IgD-negative memory B cell (primary cell): ENCODE measurements around the gene NXN. TPM values are rescaled to one million over a fixed set of nuclear protein-coding genes. Genes with fewer than 3 reads are reported as not detected.
A peak's percentile ranks its signal among the peaks of the same experiment; 100 is the strongest.
"Not testable (repeated sequence)": the region's sequence is repeated elsewhere in the genome, so short reads cannot be mapped to it uniquely, and the experiment has no call there.

Source experiments
- H3K27ac Mint-ChIP-seq, 3 donors: one replicate each; pipeline ENCODE4 v1.8.0; 2020 to 2022; ENCODE audit warnings: mild to moderate bottlenecking in 3 of 3, mixed read lengths in 3 of 3, moderate library complexity in 1 of 3
- H3K27me3 Mint-ChIP-seq: one replicate; pipeline ENCODE4 v1.8.0; 2021; ENCODE audit warnings: mixed read lengths
- H3K36me3 Mint-ChIP-seq: one replicate; pipeline ENCODE4 v1.8.0; 2020; ENCODE audit warnings: mild to moderate bottlenecking, mixed read lengths
- H3K4me1 Mint-ChIP-seq, 3 donors: one replicate each; pipeline ENCODE4 v1.8.0; 2020 to 2022; ENCODE audit warnings: mixed read lengths in 3 of 3, mild to moderate bottlenecking in 1 of 3
- H3K4me3 Mint-ChIP-seq, 4 donors: one replicate each; pipeline ENCODE4 v1.8.0; 2020 to 2022; ENCODE audit warnings: mild to moderate bottlenecking in 4 of 4, mixed read lengths in 4 of 4, moderate library complexity in 3 of 4
- H3K9me3 Mint-ChIP-seq, 3 donors: one replicate each; pipeline ENCODE4 v1.8.0; 2020 to 2021; ENCODE audit warnings: mixed read lengths in 3 of 3, mild to moderate bottlenecking in 1 of 3
- polyA plus RNA-seq: library from polyadenylated mRNA; unstranded; fragments of 300-500 nt; fragmentation: Illumina TruSeq; gene quantifications from one replicate; pipeline ENCODE4 v1.2.3, GENCODE V29; 2021

Gene NXN
- polyA plus RNA-seq, 1 donor from 2014 or later, result 0.18 TPM

GRCh38 chr17:914561-914960 lies 65.0 kb downstream of the NXN start:
- H3K4me3 Mint-ChIP-seq, result no peak overlapping the region
- no peaks in the 10 kb centered on the region for H3K9me3 Mint-ChIP-seq
- peaks cover 19% of the 10 kb centered on the region for H3K27me3 Mint-ChIP-seq
- no peaks in the 10 kb centered on the region for H3K4me1 Mint-ChIP-seq
- no peak overlapping the region for H3K27ac Mint-ChIP-seq
- H3K36me3 Mint-ChIP-seq, result no peaks in the 10 kb centered on the region

- peaks cover 19% of the 10 kb centered on the region for H3K27me3 Mint-ChIP-seq
- no peaks in the 10 kb centered on the region for H3K36me3 Mint-ChIP-seq
- no peak overlapping the region for H3K27ac Mint-ChIP-seq
- H3K4me3 Mint-ChIP-seq, result no peak overlapping the region
- no peaks in the 10 kb centered on the region for H3K4me1 Mint-ChIP-seq
- no peaks in the 10 kb centered on the region for H3K9me3 Mint-ChIP-seq
Measured at GRCh38 chr17:913207-913606, 66.4 kb downstream of the NXN start.

GRCh38 chr17:909642-910323 lies 69.8 kb downstream of the NXN start:
- no peak overlapping the region for H3K27ac Mint-ChIP-seq
- H3K27me3 Mint-ChIP-seq, result peaks cover 17% of the 10 kb centered on the region
- H3K4me3 Mint-ChIP-seq, result no peak overlapping the region
- no peaks in the 10 kb centered on the region for H3K9me3 Mint-ChIP-seq
- peaks cover 2% of the 10 kb centered on the region for H3K36me3 Mint-ChIP-seq
- H3K4me1 Mint-ChIP-seq, result peaks cover 0 to 1% (median 0%) of the 10 kb centered on the region in 3 donors

GRCh38 chr17:907725-908124 lies 71.9 kb downstream of the NXN start:
- no peaks in the 10 kb centered on the region for H3K9me3 Mint-ChIP-seq
- peaks cover 24% of the 10 kb centered on the region for H3K27me3 Mint-ChIP-seq
- H3K4me3 Mint-ChIP-seq, result no peak overlapping the region
- H3K36me3 Mint-ChIP-seq, result peaks cover 2% of the 10 kb centered on the region
- no peak overlapping the region for H3K27ac Mint-ChIP-seq
- H3K4me1 Mint-ChIP-seq, result peaks cover 0 to 1% (median 0%) of the 10 kb centered on the region in 3 donors

GRCh38 chr17:905708-906107 lies 73.9 kb downstream of the NXN start:
- H3K4me3 Mint-ChIP-seq, H3K9me3 Mint-ChIP-seq, H3K27ac Mint-ChIP-seq, H3K4me1 Mint-ChIP-seq, H3K36me3 Mint-ChIP-seq: not testable (repeated sequence)
- H3K27me3 Mint-ChIP-seq, result peaks cover 31% of the 10 kb centered on the region

GRCh38 chr17:903691-904481 lies 75.7 kb downstream of the NXN start:
- peaks cover 40% of the 10 kb centered on the region for H3K27me3 Mint-ChIP-seq
- H3K27ac Mint-ChIP-seq, result no peak overlapping the region
- H3K36me3 Mint-ChIP-seq, result peaks cover 2% of the 10 kb centered on the region
- H3K9me3 Mint-ChIP-seq, result no peaks in the 10 kb centered on the region
- peaks cover 0 to 1% (median 0%) of the 10 kb centered on the region in 3 donors for H3K4me1 Mint-ChIP-seq
- H3K4me3 Mint-ChIP-seq, result no peak overlapping the region

- peaks cover 40% of the 10 kb centered on the region for H3K27me3 Mint-ChIP-seq
Measured at GRCh38 chr17:902463-902862, 77.1 kb downstream of the NXN start.

GRCh38 chr17:901964-902363 lies 77.6 kb downstream of the NXN start:
- H3K9me3 Mint-ChIP-seq, result no peaks in the 10 kb centered on the region
- peaks cover 38% of the 10 kb centered on the region for H3K27me3 Mint-ChIP-seq
- H3K4me1 Mint-ChIP-seq, result peaks cover 0 to 1% (median 0%) of the 10 kb centered on the region in 3 donors
- peaks cover 2% of the 10 kb centered on the region for H3K36me3 Mint-ChIP-seq
- H3K27ac Mint-ChIP-seq, result no peak overlapping the region
- no peak overlapping the region for H3K4me3 Mint-ChIP-seq

More at GRCh38 chr17:902463-902862, 77.1 kb downstream of the NXN start:
- Mint-ChIP-seq H3K4me3 (no peak overlapping the region), H3K36me3 (peaks cover 2% of the 10 kb centered on the region), H3K27ac (no peak overlapping the region), H3K4me1 (peaks cover 0 to 1% (median 0%) of the 10 kb centered on the region in 3 donors), H3K9me3 (no peaks in the 10 kb centered on the region)

- peaks cover 38% of the 10 kb centered on the region for H3K27me3 Mint-ChIP-seq
- no peak overlapping the region for H3K27ac Mint-ChIP-seq
- H3K4me1 Mint-ChIP-seq, result peaks cover 0 to 1% (median 0%) of the 10 kb centered on the region in 3 donors
- no peak overlapping the region for H3K4me3 Mint-ChIP-seq
- H3K36me3 Mint-ChIP-seq, result no peaks in the 10 kb centered on the region
- peaks cover 0 to 2% (median 0%) of the 10 kb centered on the region in 3 donors for H3K9me3 Mint-ChIP-seq
Measured at GRCh38 chr17:901191-901950, 78.2 kb downstream of the NXN start.

- H3K4me3 Mint-ChIP-seq, result peak overlapping the region in 1 of 4 donors; percentile 28
- H3K4me1 Mint-ChIP-seq, result no peaks in the 10 kb centered on the region
- peaks cover 0 to 2% (median 0%) of the 10 kb centered on the region in 3 donors for H3K9me3 Mint-ChIP-seq
- H3K27ac Mint-ChIP-seq, result no peak overlapping the region
- H3K36me3 Mint-ChIP-seq, result no peaks in the 10 kb centered on the region
- peaks cover 39% of the 10 kb centered on the region for H3K27me3 Mint-ChIP-seq
Measured at GRCh38 chr17:900336-900934, 79.1 kb downstream of the NXN start.

GRCh38 chr17:897970-898619 lies 81.5 kb downstream of the NXN start:
- Mint-ChIP-seq H3K36me3 (no peaks in the 10 kb centered on the region), H3K9me3 (peaks cover 0 to 2% (median 0%) of the 10 kb centered on the region in 3 donors), H3K4me1 (peaks cover 0 to 2% (median 0%) of the 10 kb centered on the region in 3 donors), H3K27ac (no peak overlapping the region), H3K4me3 (no peak overlapping the region), H3K27me3 (peaks cover 23% of the 10 kb centered on the region)

GRCh38 chr17:896953-897661 lies 82.5 kb downstream of the NXN start:
- Mint-ChIP-seq H3K4me3 (no peak overlapping the region), H3K36me3 (no peaks in the 10 kb centered on the region), H3K4me1 (peaks cover 0 to 2% (median 0%) of the 10 kb centered on the region in 3 donors), H3K9me3 (peaks cover 0 to 2% (median 0%) of the 10 kb centered on the region in 3 donors), H3K27ac (no peak overlapping the region), H3K27me3 (peaks cover 20% of the 10 kb centered on the region)

GRCh38 chr17:896454-896853 lies 83.1 kb downstream of the NXN start:
- Mint-ChIP-seq H3K9me3 (peaks cover 0 to 2% (median 0%) of the 10 kb centered on the region in 3 donors), H3K27ac (no peak overlapping the region), H3K27me3 (peaks cover 14% of the 10 kb centered on the region), H3K36me3 (no peaks in the 10 kb centered on the region), H3K4me3 (no peak overlapping the region), H3K4me1 (peaks cover 0 to 2% (median 0%) of the 10 kb centered on the region in 3 donors)

GRCh38 chr17:892958-893357 lies 86.6 kb downstream of the NXN start:
- peaks cover 0 to 2% (median 0%) of the 10 kb centered on the region in 3 donors for H3K9me3 Mint-ChIP-seq
- H3K36me3 Mint-ChIP-seq, result peaks cover 2% of the 10 kb centered on the region
- no peak overlapping the region for H3K4me3 Mint-ChIP-seq
- H3K27me3 Mint-ChIP-seq, result peaks cover 5% of the 10 kb centered on the region
- H3K27ac Mint-ChIP-seq, result no peak overlapping the region
- peaks cover 0 to 2% (median 0%) of the 10 kb centered on the region in 3 donors for H3K4me1 Mint-ChIP-seq
